SK-N-MC (cell line): ENCODE measurements around the gene STARD13.

Experiments used
- EZH2 ChIP-seq: fragments of 200-600 bp; sonication (generic); IDR thresholded peaks from one replicate; pipeline ENCODE4 v1.6.1; 2017; ENCODE audit warnings: antibody characterized with exemption
- POLR2AphosphoS5 ChIP-seq: IDR thresholded peaks from 2 replicates; pipeline ENCODE4 v1.6.1; 2012; ENCODE audit warnings: mild to moderate bottlenecking, low read depth, low read length, borderline replicate concordance

DNA sequence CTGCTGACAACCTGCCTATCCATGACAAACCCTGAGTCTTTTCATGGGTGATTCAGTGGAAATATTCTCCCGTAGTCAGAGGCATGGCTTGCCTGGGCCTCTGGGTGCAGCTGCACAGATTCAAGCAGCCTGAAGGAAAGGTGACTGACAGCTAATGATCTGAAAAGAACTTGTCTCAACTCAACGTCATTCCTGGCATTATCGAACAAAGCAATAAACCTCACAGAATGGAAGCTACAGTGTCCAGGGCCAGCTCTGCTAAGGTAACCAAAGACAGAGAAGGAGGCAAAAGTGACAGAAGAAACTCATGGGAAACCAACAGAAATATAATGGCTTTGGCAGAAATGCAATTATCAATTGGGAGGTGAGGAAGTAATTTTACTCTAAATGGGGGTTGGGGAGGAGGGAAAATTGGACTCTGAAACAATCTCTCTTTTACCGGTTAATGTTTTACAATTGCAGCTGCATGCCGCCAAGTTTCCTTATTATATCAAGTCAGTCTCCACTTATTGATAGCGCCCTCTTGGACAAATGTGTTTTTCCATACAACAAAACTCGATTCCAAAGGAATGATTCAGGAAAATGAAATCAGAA is 12.9 kb downstream of the STARD13 start:
- TF ChIP-seq POLR2AphosphoS5 (no peak), EZH2 (no peak)
